ENCODE results near the gene HSD17B1. TPM values are rescaled to one million over a fixed set of nuclear protein-coding genes. Genes with fewer than 3 reads are reported as not detected.
"Not testable (repeated sequence)": the region's sequence is repeated elsewhere in the genome, so short reads cannot be mapped to it uniquely, and the experiment has no call there.

HSD17B1 gene
- total and polyA plus RNA-seq, 8 donors, result 0.55 to 4.8 (median 2.7) TPM; not detected in 3

GRCh38 chr17:42536372-42537155 is 16.2 kb upstream of the HSD17B1 start:
- 0 to 1% (median 1%) methylated on average over 12 to 65 of the region's 65 CpGs for WGBS, 5 donors
- Histone ChIP-seq H3K4me3 (peak overlapping the region; percentile 62 to 73 (median 64)), H3K27me3 (no peaks in the 10 kb centered on the region), H3K4me1 (peaks cover 29 to 46% (median 41%) of the 10 kb centered on the region in 4 donors), H3K36me3 (peaks cover 20 to 35% (median 30%) of the 10 kb centered on the region in 4 donors), H3K27ac (peak overlapping the region; percentile 93 to 98 (median 97)), H3K9me3 (no peaks in the 10 kb centered on the region)
- peak; percentile 90 to 93 for DNase-seq
- peak; percentile 35 to 79 (median 52) for TF ChIP-seq POLR2AphosphoS5 (IDR thresholded peaks at IDR 0.05)
- no peak for TF ChIP-seq POLR2A (IDR thresholded peaks at IDR 0.05)
- TF ChIP-seq CTCF (IDR thresholded peaks at IDR 0.05), result no peak
- intact Hi-C loops (cut with DNase I; ENCODE audit: low total_unique reads), result no loop called here

- H3K4me3 ChIP-seq, result peak overlapping the region; percentile 62 to 73 (median 64)
- peaks cover 25 to 42% (median 37%) of the 10 kb centered on the region in 4 donors for H3K36me3 ChIP-seq
- DNase-seq, result no peak
- no peaks in the 10 kb centered on the region for H3K9me3 ChIP-seq
- no peaks in the 10 kb centered on the region for H3K27me3 ChIP-seq
- intact Hi-C loops (cut with DNase I; ENCODE audit: low total_unique reads), result no loop called here
- H3K4me1 ChIP-seq, result peaks cover 30 to 50% (median 38%) of the 10 kb centered on the region in 4 donors
- WGBS, 5 donors, result 84 to 87% (median 85%) methylated on average over 26 to 31 of the region's 31 CpGs
- H3K27ac ChIP-seq, result peak overlapping the region; percentile 93 to 98 (median 97)
- TF ChIP-seq CTCF (IDR thresholded peaks at IDR 0.05) (no peak), POLR2A (IDR thresholded peaks at IDR 0.05) (no peak), EP300 (IDR thresholded peaks at IDR 0.05) (no peak), POLR2AphosphoS5 (IDR thresholded peaks at IDR 0.05) (no peak)
These were observed 15.4 kb upstream of the HSD17B1 start for GRCh38 chr17:42537156-42537805.

GRCh38 chr17:42537826-42538451 is 14.8 kb upstream of the HSD17B1 start:
- Histone ChIP-seq H3K9me3 (no peaks in the 10 kb centered on the region), H3K4me1 (peaks cover 30 to 47% (median 31%) of the 10 kb centered on the region in 4 donors), H3K27ac (peak overlapping the region in 1 of 5 donors; percentile 98), H3K36me3 (peaks cover 31 to 49% (median 44%) of the 10 kb centered on the region in 4 donors), H3K4me3 (peak overlapping the region in 1 of 4 donors; percentile 64), H3K27me3 (no peaks in the 10 kb centered on the region)
- DNase-seq, result no peak
- TF ChIP-seq POLR2A (IDR thresholded peaks at IDR 0.05), result no peak
- no peak for TF ChIP-seq CTCF (IDR thresholded peaks at IDR 0.05)
- no peak for TF ChIP-seq POLR2AphosphoS5 (IDR thresholded peaks at IDR 0.05)
- TF ChIP-seq EP300 (IDR thresholded peaks at IDR 0.05), result no peak
- WGBS, 5 donors, result 89 to 98% (median 96%) methylated on average over 5 of the region's 5 CpGs
- intact Hi-C loops (cut with DNase I; ENCODE audit: low total_unique reads), result no loop called here

- H3K4me1 ChIP-seq, result peaks cover 27 to 47% (median 30%) of the 10 kb centered on the region in 4 donors
- no peak for TF ChIP-seq POLR2A (IDR thresholded peaks at IDR 0.05)
- TF ChIP-seq CTCF (IDR thresholded peaks at IDR 0.05), result no peak
- no peak for TF ChIP-seq POLR2AphosphoS5 (IDR thresholded peaks at IDR 0.05)
- TF ChIP-seq EP300 (IDR thresholded peaks at IDR 0.05), result no peak
- no peak for DNase-seq
- 92 to 98% (median 94%) methylated on average over 14 of the region's 14 CpGs for WGBS, 5 donors
- intact Hi-C loops (cut with DNase I; ENCODE audit: low total_unique reads), result no loop called here
- no peaks in the 10 kb centered on the region for H3K27me3 ChIP-seq
- no peak overlapping the region for H3K27ac ChIP-seq
- H3K9me3 ChIP-seq, result no peaks in the 10 kb centered on the region
- H3K36me3 ChIP-seq, result peaks cover 37 to 54% (median 49%) of the 10 kb centered on the region in 4 donors
- H3K4me3 ChIP-seq, result no peak overlapping the region
These were observed 14.2 kb upstream of the HSD17B1 start for GRCh38 chr17:42538482-42538881.

- Histone ChIP-seq H3K4me1 (peaks cover 18 to 38% (median 24%) of the 10 kb centered on the region in 4 donors), H3K36me3 (peaks cover 43 to 75% (median 64%) of the 10 kb centered on the region in 4 donors), H3K27ac (peak overlapping the region in 3 of 5 donors; percentile 65 to 84 (median 76))
- intact Hi-C loops (cut with DNase I; ENCODE audit: low total_unique reads); DNase-seq; H3K4me3 ChIP-seq; H3K27me3 ChIP-seq; H3K9me3 ChIP-seq: not testable (repeated sequence)
- WGBS, 5 donors, result 81 to 95% (median 87%) methylated on average over 4 of the region's 4 CpGs
These were observed 12.2 kb upstream of the HSD17B1 start for GRCh38 chr17:42540558-42540957.
